SK-N-MC (cell line): ENCODE results near the gene OPCML.

ENCODE experiments used
- EZH2 ChIP-seq: fragments of 200-600 bp; sonication (generic); IDR thresholded peaks from one replicate; pipeline ENCODE4 v1.6.1; 2017; ENCODE audit warnings: antibody characterized with exemption
- POLR2AphosphoS5 ChIP-seq: IDR thresholded peaks from 2 replicates; pipeline ENCODE4 v1.6.1; 2012; ENCODE audit warnings: mild to moderate bottlenecking, low read depth, low read length, borderline replicate concordance

DNA sequence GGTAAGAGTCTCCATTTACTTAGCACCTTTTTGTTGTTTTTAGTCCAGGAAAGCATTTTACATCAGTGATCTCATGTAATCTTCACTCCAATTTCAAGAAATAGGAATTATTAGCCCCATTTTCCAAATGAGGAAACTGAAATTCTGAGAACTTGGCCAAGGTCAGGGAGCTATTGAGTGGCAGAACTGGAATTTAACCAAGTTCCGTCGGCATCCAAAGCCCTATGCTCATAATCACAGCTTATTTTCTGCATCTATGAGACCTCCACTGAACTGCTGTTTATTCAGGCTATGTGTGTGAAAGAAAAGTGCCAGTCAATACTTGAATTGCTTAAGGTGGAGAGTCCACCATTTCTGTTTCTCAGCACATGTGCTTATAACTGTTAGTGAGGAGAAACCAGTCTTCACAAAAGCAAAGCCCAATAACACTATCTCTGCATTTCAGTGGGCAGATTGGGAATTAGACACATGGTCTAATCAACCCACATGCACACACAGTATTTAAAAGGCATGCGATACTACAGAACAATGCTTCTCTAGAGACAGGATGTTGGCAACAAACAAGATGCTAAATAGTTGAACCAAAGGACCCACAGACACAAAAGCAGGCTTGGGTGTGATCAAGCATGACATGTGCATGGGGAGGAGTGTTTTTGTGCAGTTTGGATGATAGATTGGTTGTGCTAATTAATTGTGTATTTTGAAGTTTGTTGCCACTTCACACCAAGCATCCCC is 780.6 kb downstream of the OPCML start:
- TF ChIP-seq EZH2 (no peak), POLR2AphosphoS5 (no peak)
